B cell (primary cell): Measurements from ENCODE around the gene MOB2. TPM values are rescaled to one million over a fixed set of nuclear protein-coding genes. Genes with fewer than 3 reads are reported as not detected.

Experiments
- ATAC-seq: fragments of 200-7000 bp; cut with Tn5 transposase; one replicate; pipeline ENCODE4 v1.10.0; 2021; ENCODE audit warnings: low read depth, mild to moderate bottlenecking, moderate number of reproducible peaks, moderate library complexity
- CTCF ChIA-PET: fragments of 350-600 bp; sonication (Branson Sonifier 250); formaldehyde crosslinking; loops from one replicate; lab custom pipeline; 2021; ENCODE audit warnings: antibody characterized with exemption, inconsistent platforms; lab: Charles Lee
- POLR2A ChIA-PET: fragments of 350-600 bp; sonication (Branson Sonifier 250); formaldehyde crosslinking; loops from one replicate; lab custom pipeline; 2021; ENCODE audit warnings: antibody characterized with exemption; lab: Charles Lee
- DNase-seq: peaks from one replicate; pipeline ENCODE4 v3.0.0; 2013
- H2AFZ ChIP-seq: 2 replicates; pipeline ENCODE4 v1.6.1; 2012; ENCODE audit warnings: mild to moderate bottlenecking, low read depth, low read length; ENCODE audit not compliant: insufficient read depth, poor library complexity, severe bottlenecking
- H3K27ac ChIP-seq, 2 donors: 1 replicate in 1 of 2; 2 replicates in 1 of 2; pipeline ENCODE4 v1.5.1; 2012 to 2013; ENCODE audit warnings: low read length in 2 of 2, mild to moderate bottlenecking in 2 of 2, moderate library complexity in 1 of 2
- H3K27me3 ChIP-seq, 4 experiments: fragments of 200-600 bp in 1 of 4; sonication (generic) in 1 of 4; replicated peaks in 1 of 4; 1 replicate in 2 of 4; 2 replicates in 2 of 4; pipeline versions ENCODE4 v1.6.1 to v1.7.0; 2013 to 2016; ENCODE audit warnings: low read length in 3 of 4, mild to moderate bottlenecking in 2 of 4, mixed read lengths in 1 of 4, moderate library complexity in 1 of 4; ENCODE audit not compliant: insufficient read depth in 4 of 4, control insufficient read depth in 3 of 4; ENCODE audit errors: control extremely low read depth in 1 of 4
- H3K36me3 ChIP-seq, 2 experiments: replicated peaks in 1 of 2; 1 replicate in 1 of 2; 2 replicates in 1 of 2; pipeline versions ENCODE4 v1.6.1 to v1.7.1; 2013; ENCODE audit warnings: low read length in 1 of 2; ENCODE audit not compliant: insufficient read depth in 2 of 2, control insufficient read depth in 1 of 2; ENCODE audit errors: control extremely low read depth in 1 of 2, extremely low read depth in 1 of 2
- H3K4me1 ChIP-seq, 2 donors: fragments of 200-600 bp in 1 of 2; sonication (generic) in 1 of 2; 1 replicate in 1 of 2; 2 replicates in 1 of 2; pipeline versions ENCODE4 v1.5.1 to v1.6.1; 2013 to 2017; ENCODE audit warnings: low read length in 2 of 2; ENCODE audit not compliant: control insufficient read depth in 2 of 2, insufficient read depth in 2 of 2
- H3K4me2 ChIP-seq: replicated peaks from 2 replicates; pipeline ENCODE3; 2012; ENCODE audit warnings: mild to moderate bottlenecking, low read depth, low read length; ENCODE audit not compliant: poor library complexity, severe bottlenecking
- H3K4me3 ChIP-seq, 5 experiments: fragments of 200-600 bp in 1 of 5; sonication (generic) in 1 of 5; 1 replicate in 3 of 5; 2 replicates in 2 of 5; pipeline versions ENCODE4 v1.5.1 to v1.7.0; 2011 to 2016; ENCODE audit warnings: low read length in 4 of 5, mild to moderate bottlenecking in 4 of 5, low read depth in 2 of 5, control low read depth in 1 of 5, moderate library complexity in 1 of 5; ENCODE audit not compliant: insufficient read depth in 1 of 5; ENCODE audit errors: control extremely low read depth in 1 of 5, extremely low read depth in 1 of 5
- H3K79me2 ChIP-seq: fragments of 200-600 bp; sonication (generic); one replicate; pipeline ENCODE4 v1.6.0; 2016; ENCODE audit warnings: low read length; ENCODE audit not compliant: control insufficient read depth, insufficient read depth
- H3K9ac ChIP-seq: fragments of 200-600 bp; sonication (generic); 2 replicates; pipeline ENCODE4 v1.6.1; 2017; ENCODE audit warnings: mild to moderate bottlenecking, low read length, moderate library complexity
- H3K9me3 ChIP-seq, 3 donors: one replicate each; pipeline versions ENCODE4 v1.6.1 to v1.7.1; 2013; ENCODE audit warnings: low read length in 2 of 3; ENCODE audit not compliant: control insufficient read depth in 2 of 3, insufficient read depth in 1 of 3; ENCODE audit errors: control extremely low read depth in 1 of 3
- H4K20me1 ChIP-seq: 2 replicates; pipeline ENCODE4 v1.6.0; 2012; ENCODE audit warnings: mild to moderate bottlenecking, low read length; ENCODE audit not compliant: insufficient read depth, control insufficient read depth, poor library complexity, severe bottlenecking
- H3K27ac Mint-ChIP-seq: one replicate; pipeline ENCODE4 v1.8.0; 2021; ENCODE audit warnings: mixed read lengths
- H3K27me3 Mint-ChIP-seq: one replicate; pipeline ENCODE4 v1.8.0; 2021; ENCODE audit warnings: mixed read lengths
- H3K4me1 Mint-ChIP-seq: one replicate; pipeline ENCODE4 v1.8.0; 2021; ENCODE audit warnings: mixed read lengths
- H3K4me3 Mint-ChIP-seq: one replicate; pipeline ENCODE4 v1.8.0; 2021; ENCODE audit warnings: mixed read lengths
- H3K9me3 Mint-ChIP-seq: one replicate; pipeline ENCODE4 v1.8.0; 2022; ENCODE audit warnings: mixed read lengths; ENCODE audit not compliant: insufficient read depth
- EZH2 ChIP-seq: IDR thresholded peaks from 2 replicates; pipeline ENCODE4 v1.6.1; 2012; ENCODE audit warnings: borderline replicate concordance, low read depth, mild to moderate bottlenecking, moderate library complexity, low read length; ENCODE audit not compliant: insufficient read depth, poor library complexity, severe bottlenecking
- WGBS: methylation state at CpG from one replicate; pipeline ENCODE4 v1.1.5; 2013; ENCODE audit warnings: missing lambda C conversion rate; ENCODE audit not compliant: insufficient coverage; 5-methylcytosine and 5-hydroxymethylcytosine counted together
- intact Hi-C: fragments of 100-400 bp; cut with micrococcal nuclease; formaldehyde crosslinking; loops from one replicate; pipeline ENCODE4 v1.10.0; 2022
- polyA plus RNA-seq: library from polyadenylated mRNA; depleted of rRNA; stranded (reverse); fragments of >200 nt; gene quantifications from 2 replicates; pipeline ENCODE4 v1.2.3, GENCODE V29; 2012
- total RNA-seq, 2 donors: library from RNA; stranded (reverse); fragments of 120-200 nt in 1 of 2; gene quantifications; 1 replicate in 1 of 2; 2 replicates in 1 of 2; pipeline versions ENCODE4 v1.2.3 to v1.2.4, GENCODE V29; 2013 to 2022
- TF ChIP-seq, protein P1 (sequence below): fragments of 200-600 bp; IDR thresholded peaks from one replicate; pipeline ENCODE4 v1.8.0; 2022; ENCODE audit warnings: antibody characterized with exemption, mild to moderate bottlenecking

MOB2 gene
- total and polyA plus RNA-seq, 2 donors (not counting 1 experiment from before 2014, with no cell fraction given) = 55.7 to 57.6 TPM

- peak; percentile 67 for DNase-seq
- Histone ChIP-seq H3K79me2 (peaks cover 97% of the 10 kb centered on the region), H3K4me3 (no peak overlapping the region), H3K27ac (peak overlapping the region in 1 of 2 donors; percentile 20), H3K27me3 (no peaks in the 10 kb centered on the region), H4K20me1 (peaks cover 94% of the 10 kb centered on the region), H3K36me3 (no peaks in the 10 kb centered on the region), H3K4me2 (peak overlapping the region; percentile 37), H3K9ac (no peak overlapping the region), H3K9me3 (no peaks in the 10 kb centered on the region), H3K4me1 (peaks cover 31 to 39% of the 10 kb centered on the region in 2 donors), H2AFZ (no peak overlapping the region)
- ChIA-PET POLR2A (no interaction called here), CTCF (interaction anchor here (4.1 kb wide), 1 partner anchor 51 kb away, joined by 19 read pairs; no protein-coding TSS in a partner anchor)
- ATAC-seq = peak; percentile 25
- TF ChIP-seq EZH2 = no peak
- TF ChIP-seq, protein P1, sequence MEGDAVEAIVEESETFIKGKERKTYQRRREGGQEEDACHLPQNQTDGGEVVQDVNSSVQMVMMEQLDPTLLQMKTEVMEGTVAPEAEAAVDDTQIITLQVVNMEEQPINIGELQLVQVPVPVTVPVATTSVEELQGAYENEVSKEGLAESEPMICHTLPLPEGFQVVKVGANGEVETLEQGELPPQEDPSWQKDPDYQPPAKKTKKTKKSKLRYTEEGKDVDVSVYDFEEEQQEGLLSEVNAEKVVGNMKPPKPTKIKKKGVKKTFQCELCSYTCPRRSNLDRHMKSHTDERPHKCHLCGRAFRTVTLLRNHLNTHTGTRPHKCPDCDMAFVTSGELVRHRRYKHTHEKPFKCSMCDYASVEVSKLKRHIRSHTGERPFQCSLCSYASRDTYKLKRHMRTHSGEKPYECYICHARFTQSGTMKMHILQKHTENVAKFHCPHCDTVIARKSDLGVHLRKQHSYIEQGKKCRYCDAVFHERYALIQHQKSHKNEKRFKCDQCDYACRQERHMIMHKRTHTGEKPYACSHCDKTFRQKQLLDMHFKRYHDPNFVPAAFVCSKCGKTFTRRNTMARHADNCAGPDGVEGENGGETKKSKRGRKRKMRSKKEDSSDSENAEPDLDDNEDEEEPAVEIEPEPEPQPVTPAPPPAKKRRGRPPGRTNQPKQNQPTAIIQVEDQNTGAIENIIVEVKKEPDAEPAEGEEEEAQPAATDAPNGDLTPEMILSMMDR = no peak
- WGBS = 8% methylated on average over 3 of the region's 4 CpGs
- Mint-ChIP-seq H3K27ac (peak overlapping the region; percentile 41), H3K4me1 (peaks cover 51% of the 10 kb centered on the region), H3K27me3 (no peaks in the 10 kb centered on the region), H3K4me3 (peak overlapping the region; percentile 10), H3K9me3 (no peaks in the 10 kb centered on the region)
- intact Hi-C loops = loop anchor here (5.0 kb wide), 1 partner anchor 211 kb away; no protein-coding TSS in a partner anchor
Observed at GRCh38 chr11:1523779-1524178, 37.2 kb upstream of the MOB2 start.

- Histone ChIP-seq H3K4me1 (peaks cover 31 to 39% of the 10 kb centered on the region in 2 donors), H3K9me3 (no peaks in the 10 kb centered on the region), H2AFZ (no peak overlapping the region), H3K79me2 (peaks cover 97% of the 10 kb centered on the region), H3K27me3 (no peaks in the 10 kb centered on the region), H4K20me1 (peaks cover 94% of the 10 kb centered on the region), H3K9ac (no peak overlapping the region), H3K36me3 (no peaks in the 10 kb centered on the region), H3K4me2 (no peak overlapping the region), H3K27ac (peak overlapping the region in 1 of 2 donors; percentile 20), H3K4me3 (no peak overlapping the region)
- Mint-ChIP-seq H3K9me3 (no peaks in the 10 kb centered on the region), H3K4me1 (peaks cover 51% of the 10 kb centered on the region), H3K27me3 (no peaks in the 10 kb centered on the region), H3K4me3 (no peak overlapping the region), H3K27ac (no peak overlapping the region)
- no peak for ATAC-seq
- no peak for DNase-seq
- ChIA-PET CTCF (interaction anchor here (4.1 kb wide), 1 partner anchor 52 kb away, joined by 19 read pairs; no protein-coding TSS in a partner anchor), POLR2A (no interaction called here)
- intact Hi-C loops = loop anchor here (5.0 kb wide), 1 partner anchor 211 kb away; no protein-coding TSS in a partner anchor
- 96% methylated on average over 2 of the region's 6 CpGs for WGBS
- no peak for TF ChIP-seq EZH2
Observed at GRCh38 chr11:1523077-1523476, 36.5 kb upstream of the MOB2 start.
